Measurements from ENCODE around the gene RAB40B.
"Not testable (repeated sequence)": the region's sequence is repeated elsewhere in the genome, so short reads cannot be mapped to it uniquely, and the experiment has no call there.

The RAB40B gene, protein sequence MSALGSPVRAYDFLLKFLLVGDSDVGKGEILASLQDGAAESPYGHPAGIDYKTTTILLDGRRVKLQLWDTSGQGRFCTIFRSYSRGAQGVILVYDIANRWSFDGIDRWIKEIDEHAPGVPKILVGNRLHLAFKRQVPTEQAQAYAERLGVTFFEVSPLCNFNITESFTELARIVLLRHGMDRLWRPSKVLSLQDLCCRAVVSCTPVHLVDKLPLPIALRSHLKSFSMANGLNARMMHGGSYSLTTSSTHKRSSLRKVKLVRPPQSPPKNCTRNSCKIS

DNA sequence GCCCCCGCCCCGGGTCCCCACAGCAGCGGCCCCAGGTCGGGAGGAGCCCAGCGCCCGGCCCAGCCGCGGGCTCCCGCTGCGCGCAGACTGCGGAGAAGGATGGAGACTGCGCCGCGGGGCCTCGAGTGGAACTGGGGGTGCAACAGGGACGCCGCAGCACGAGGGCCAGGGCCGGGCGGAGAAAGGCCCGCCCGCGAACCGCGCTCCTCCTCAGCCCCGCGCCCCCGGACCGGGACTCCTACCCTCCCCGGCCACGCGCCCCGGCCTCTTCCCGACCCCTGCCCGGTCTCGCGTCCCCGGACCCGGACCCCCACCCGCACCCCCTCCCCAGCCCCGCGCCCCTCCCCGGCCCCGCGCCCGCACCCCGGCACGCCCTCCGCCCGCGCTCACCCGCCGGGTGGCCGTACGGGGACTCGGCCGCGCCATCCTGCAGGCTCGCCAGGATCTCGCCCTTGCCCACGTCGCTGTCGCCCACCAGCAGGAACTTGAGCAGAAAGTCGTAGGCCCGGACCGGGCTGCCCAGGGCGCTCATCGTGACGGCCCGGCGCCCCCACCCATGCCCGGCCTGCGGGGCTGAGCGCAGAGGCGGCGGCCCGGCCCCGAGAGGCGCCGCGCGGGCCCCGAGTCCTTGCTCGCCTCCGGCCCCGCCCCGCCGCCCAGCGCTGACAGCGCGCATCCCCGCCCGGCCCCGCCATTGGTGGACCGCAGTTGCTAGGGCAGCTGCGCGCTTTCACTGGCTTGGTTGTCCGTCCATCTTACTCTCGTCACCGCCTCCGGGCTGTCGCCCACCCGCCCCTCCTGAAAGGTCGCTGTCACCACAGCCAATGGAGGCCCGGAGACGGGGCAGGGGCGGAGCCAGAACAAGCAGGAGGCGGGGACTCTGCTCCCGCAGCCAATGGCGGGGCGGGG, at the start of gene RAB40B:
Gene RAB40B, minus strand, starts transcription at position 634 of the 909 bp plus-strand sequence. Its CDS starts 102 bp downstream, at position 532.
- no peak for DNase-seq

- no peak for DNase-seq
These were observed 47.0 kb upstream of the RAB40B start for GRCh38 chr17:82745524-82745923.

GRCh38 chr17:82744736-82745135, 46.2 kb upstream of the RAB40B start:
- DNase-seq = not testable (repeated sequence)

DNA sequence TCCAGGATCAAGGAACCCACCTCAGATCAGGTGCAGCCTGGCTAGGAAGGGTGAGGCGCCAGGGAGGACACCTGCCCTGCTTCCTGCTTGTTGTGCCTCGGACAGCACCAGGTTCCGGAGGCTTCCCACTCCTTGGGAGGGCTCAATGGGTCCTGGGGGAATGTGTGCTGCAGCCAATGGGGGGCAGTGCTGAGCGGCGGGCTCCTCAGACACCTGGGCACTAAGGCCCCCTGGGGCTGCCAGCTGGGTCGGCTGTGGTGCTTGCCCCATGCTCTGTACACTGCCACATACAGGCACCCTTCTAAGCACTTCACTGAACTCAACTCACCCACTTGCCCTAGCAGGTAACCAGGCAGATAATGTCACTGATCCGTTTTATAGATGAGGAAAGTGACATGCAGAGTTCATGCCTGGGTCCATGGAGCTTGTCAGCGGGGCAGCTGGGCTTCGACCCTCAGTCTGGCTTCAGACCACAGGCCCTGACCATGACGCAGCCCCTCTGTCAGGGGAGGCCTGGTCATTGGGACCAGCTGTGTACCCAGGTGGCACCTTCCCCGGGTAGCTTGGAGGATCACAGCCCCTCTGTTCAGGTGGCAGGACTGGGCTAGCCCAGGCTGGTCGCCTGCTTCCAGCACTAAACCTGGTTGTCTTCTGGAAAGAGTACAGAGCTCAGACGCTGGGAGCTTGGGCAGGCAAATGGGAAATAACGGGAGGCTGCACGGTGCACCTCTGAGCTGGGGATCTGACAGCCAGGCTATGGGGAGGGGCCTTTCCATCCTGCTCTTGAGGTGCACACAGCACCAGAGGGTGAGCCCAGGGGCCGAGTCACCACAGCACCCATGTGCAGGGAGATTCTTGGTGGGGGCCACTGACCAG, 45.1 kb upstream of the RAB40B start:
- DNase-seq = no peak

- no peak for DNase-seq
These were observed 42.6 kb upstream of the RAB40B start for GRCh38 chr17:82740906-82741759.

- DNase-seq = no peak
These were observed 39.7 kb upstream of the RAB40B start for GRCh38 chr17:82737967-82738877.

DNA sequence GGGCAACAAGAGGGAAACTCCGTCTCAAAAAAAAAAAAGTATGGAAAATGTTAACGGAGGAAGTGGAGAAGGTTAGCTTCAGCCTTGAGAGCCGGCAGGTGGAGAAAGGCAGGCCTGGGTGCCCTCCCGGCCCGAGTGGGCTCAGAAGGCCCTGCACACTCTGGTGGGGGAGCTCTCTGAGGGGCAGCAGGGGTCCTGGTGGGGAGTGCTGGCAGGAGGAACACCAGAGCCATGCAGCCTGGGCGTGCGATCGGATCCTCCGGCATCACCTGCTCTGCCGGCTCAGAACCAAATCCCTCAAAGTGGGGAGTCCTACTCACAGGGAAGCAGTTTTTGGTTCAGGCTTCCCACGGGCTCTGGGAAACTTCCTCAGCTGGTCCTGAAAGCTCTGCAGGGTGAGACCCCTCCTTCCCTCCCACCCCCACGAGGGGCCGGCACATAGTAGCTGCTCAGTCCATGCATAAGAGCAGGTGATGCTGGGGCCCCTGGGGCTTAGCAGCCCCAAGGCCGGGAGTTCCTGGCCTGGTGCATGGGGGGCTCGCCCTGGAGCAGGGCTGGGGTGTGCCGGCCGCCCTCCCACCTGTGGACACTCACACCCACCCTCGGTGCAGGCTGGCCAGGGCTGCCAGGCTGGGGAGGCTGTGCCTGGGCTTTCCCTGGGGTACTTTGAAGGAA, 38.1 kb upstream of the RAB40B start:
- no peak for DNase-seq

GRCh38 chr17:82734987-82735866, 36.7 kb upstream of the RAB40B start, which contains the start of gene FN3K:
Gene FN3K, plus strand, starts transcription at chr17:82735615. Its CDS starts 22 bp downstream, at chr17:82735637.
- DNase-seq = no peak

DNA sequence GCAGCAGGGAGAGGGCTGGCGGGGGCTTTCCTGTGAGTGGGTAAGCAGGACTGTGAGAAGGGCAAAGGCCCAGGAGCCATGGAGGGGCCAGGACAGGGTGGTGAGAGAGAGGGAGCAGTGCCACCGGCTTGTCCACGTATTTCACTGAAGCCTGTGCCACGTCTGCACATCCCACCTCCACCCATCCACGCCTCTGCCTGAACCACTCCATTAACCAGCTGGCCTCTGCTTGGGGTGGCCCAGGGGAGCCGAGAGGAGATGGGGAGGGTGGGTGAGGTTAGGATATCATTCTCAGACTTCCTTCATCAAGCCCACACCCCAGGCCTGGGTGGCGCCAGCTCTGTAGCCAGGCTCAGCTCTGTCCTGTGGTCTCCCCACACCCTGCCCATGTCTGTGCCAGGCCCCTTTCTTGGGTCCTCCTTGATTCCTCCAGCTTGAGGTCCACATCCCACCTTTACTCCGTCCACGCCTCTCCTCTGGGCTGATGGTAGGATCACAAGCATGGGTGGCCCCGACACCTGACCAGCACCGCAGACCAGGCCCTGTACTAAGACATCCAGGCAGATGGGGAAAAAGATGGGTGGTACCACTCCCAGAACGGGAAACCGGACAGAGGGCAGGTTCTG, 33.7 kb upstream of the RAB40B start:
- DNase-seq = no peak

- no peak for DNase-seq
These were observed 31.2 kb upstream of the RAB40B start for GRCh38 chr17:82729479-82730260.

DNA sequence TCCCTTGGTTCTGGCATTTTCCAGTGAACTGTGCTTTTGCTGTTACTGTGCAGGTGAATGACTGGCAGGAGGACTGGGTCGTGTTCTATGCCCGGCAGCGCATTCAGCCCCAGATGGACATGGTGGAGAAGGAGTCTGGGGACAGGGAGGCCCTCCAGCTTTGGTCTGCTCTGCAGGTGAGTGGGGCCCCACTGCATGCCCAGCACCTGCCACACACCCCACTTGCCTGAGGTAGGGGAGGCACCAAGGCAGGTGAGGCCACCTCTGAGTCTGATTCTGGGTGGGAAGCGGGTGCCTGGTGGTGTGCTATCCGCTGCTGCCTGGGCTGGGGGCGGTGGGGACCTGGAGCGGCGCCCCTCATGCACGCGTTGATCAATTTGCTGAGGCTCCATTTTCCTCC, 27.9 kb upstream of the RAB40B start:
- no peak for DNase-seq

GRCh38 chr17:82723169-82723807, 24.8 kb upstream of the RAB40B start:
- no peak for DNase-seq

GRCh38 chr17:82722341-82723013, 24.0 kb upstream of the RAB40B start:
- DNase-seq = no peak

- no peak for DNase-seq
These were observed 21.7 kb upstream of the RAB40B start for GRCh38 chr17:82720204-82720603.

DNA sequence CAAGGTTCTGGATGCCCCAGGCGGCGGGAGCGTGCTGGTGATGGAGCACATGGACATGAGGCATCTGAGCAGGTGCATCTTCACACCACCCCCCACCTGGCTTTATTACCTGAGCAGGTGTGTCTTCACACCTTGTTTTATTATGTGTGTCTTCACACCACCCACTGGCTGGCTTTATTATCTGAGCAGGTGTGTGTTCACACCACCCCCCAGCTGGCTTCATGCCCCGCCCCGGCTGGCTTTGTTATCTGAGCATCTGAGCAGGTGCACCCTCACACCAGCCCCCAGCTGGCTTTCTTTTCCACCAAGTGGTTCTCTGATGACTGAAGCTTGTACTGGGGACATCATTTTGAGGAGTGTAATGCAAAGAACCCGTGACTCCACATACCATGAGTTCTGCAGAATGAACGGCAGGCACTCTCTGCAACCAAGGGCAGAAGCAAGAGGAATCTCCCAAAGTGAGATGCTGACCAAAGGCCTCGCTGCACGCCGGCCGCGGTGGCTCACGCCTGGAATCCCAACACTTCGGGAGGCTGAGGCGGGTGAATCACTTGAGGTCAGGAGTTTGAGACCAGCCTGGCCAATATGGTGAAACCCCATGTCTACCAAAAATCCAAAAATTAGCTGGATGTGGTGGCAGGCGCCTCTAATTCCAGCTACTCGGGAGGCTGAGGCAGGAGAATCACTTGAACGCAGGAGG, 20.6 kb upstream of the RAB40B start:
- DNase-seq = no peak
